Adrenal gland (tissue), 5 donors: ENCODE measurements around the gene SLC6A20.

Source experiments
- POLR2A ChIP-seq, 2 donors: fragments of 450-650 bp; IDR thresholded peaks; one replicate each; pipeline ENCODE4 v1.6.1; 2017; ENCODE audit warnings: antibody characterized with exemption in 2 of 2, mild to moderate bottlenecking in 2 of 2, moderate library complexity in 1 of 2
- TF ChIP-seq, protein P1 (sequence below), 6 experiments: fragments of 450-650 bp in 4 of 6; fragments of 200-600 bp in 2 of 6; sonication (generic) in 1 of 6; IDR thresholded peaks; 1 replicate in 5 of 6; 2 replicates in 1 of 6; pipeline versions ENCODE4 v1.5.1 to v1.8.0; 2016 to 2021; ENCODE audit warnings: antibody characterized with exemption in 6 of 6, mild to moderate bottlenecking in 2 of 6, moderate library complexity in 1 of 6
- donor health status: DM: no; HTN: no; CAD: no.

DNA sequence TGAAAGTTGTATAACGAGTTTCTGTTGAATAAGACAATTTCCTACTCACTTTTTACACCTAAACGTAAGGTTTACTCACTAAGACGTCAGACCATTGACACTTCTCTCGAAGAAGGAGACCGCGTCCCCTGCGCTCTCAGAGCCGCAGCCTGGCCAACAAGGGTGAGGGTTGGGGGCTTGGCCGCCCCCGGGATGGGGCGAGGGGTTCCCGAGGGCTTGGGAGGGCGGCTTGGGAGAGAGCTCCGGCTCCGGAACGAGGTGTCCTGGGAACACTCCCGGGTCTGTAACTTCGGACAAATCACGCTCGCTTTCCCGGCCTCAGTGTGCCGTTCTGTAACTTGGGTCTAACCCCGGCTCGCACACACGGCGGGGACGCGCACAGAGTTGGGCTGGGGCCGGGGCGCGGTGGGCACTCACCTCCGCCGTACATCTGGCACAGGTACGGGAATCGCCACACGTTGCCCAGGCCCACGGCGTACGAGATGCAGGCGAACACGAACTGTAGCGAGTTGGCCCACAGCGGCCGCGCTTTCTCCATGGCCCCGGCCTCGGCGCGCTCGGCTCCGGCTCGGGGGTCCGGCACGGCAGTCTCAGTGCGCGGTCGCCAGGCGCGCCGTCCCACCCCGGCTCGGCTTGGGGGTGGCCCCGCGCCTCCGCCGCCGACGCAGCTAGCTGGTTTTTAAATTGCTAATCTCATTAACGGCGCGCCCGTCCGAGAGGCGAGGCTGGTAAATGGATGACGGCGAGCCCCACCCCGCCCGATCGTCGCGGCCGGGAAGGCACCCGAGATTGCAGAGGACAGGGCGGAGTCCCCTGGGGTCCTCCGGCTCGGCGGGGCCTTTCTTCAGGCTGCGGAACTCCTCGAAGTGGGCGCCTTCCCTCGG, at the start of gene SLC6A20:
- TF ChIP-seq POLR2A (IDR thresholded peaks at IDR 0.05), result no peak
- TF ChIP-seq, protein P1, sequence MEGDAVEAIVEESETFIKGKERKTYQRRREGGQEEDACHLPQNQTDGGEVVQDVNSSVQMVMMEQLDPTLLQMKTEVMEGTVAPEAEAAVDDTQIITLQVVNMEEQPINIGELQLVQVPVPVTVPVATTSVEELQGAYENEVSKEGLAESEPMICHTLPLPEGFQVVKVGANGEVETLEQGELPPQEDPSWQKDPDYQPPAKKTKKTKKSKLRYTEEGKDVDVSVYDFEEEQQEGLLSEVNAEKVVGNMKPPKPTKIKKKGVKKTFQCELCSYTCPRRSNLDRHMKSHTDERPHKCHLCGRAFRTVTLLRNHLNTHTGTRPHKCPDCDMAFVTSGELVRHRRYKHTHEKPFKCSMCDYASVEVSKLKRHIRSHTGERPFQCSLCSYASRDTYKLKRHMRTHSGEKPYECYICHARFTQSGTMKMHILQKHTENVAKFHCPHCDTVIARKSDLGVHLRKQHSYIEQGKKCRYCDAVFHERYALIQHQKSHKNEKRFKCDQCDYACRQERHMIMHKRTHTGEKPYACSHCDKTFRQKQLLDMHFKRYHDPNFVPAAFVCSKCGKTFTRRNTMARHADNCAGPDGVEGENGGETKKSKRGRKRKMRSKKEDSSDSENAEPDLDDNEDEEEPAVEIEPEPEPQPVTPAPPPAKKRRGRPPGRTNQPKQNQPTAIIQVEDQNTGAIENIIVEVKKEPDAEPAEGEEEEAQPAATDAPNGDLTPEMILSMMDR (IDR thresholded peaks at IDR 0.05), result no peak
